Endodermal cell (in vitro differentiated cells): ENCODE data around the gene CFAP61. TPM values are rescaled to one million over a fixed set of nuclear protein-coding genes. Genes with fewer than 3 reads are reported as not detected.
A peak's percentile ranks its signal among the peaks of the same experiment; 100 is the strongest.

Experiments used
- DNase-seq: peaks from one replicate; pipeline ENCODE4 v3.0.0-alpha.2; 2017
- H3K27ac ChIP-seq: 2 replicates; pipeline ENCODE4 v1.5.1; 2013; ENCODE audit warnings: mild to moderate bottlenecking, low read depth, low read length, moderate library complexity
- H3K27me3 ChIP-seq: 2 replicates; pipeline ENCODE4 v1.6.1; 2013; ENCODE audit warnings: mild to moderate bottlenecking, low read length, moderate library complexity; ENCODE audit not compliant: insufficient read depth, control insufficient read depth, poor library complexity, severe bottlenecking
- H3K36me3 ChIP-seq: 2 replicates; pipeline ENCODE4 v1.7.0; 2013; ENCODE audit warnings: mild to moderate bottlenecking, low read length, moderate library complexity; ENCODE audit not compliant: control insufficient read depth, insufficient read depth
- H3K4me1 ChIP-seq: one replicate; pipeline ENCODE4 v1.7.0; 2013; ENCODE audit warnings: low read length; ENCODE audit not compliant: control insufficient read depth, insufficient read depth
- H3K4me3 ChIP-seq: 2 replicates; pipeline ENCODE4 v1.5.1; 2013; ENCODE audit warnings: mild to moderate bottlenecking, low read length, moderate library complexity
- H3K9ac ChIP-seq: 2 replicates; pipeline ENCODE4 v1.6.1; 2013; ENCODE audit warnings: mild to moderate bottlenecking, low read length, moderate library complexity; ENCODE audit not compliant: poor library complexity, severe bottlenecking; ENCODE audit errors: extremely low read depth
- H3K9me3 ChIP-seq: 2 replicates; pipeline ENCODE4 v1.6.1; 2013; ENCODE audit warnings: mild to moderate bottlenecking, low read length, moderate library complexity; ENCODE audit not compliant: control insufficient read depth
- H3K27ac Mint-ChIP-seq: 2 replicates; pipeline ENCODE4 v1.8.0; 2020; ENCODE audit warnings: mixed read lengths
- H3K27me3 Mint-ChIP-seq: 2 replicates; pipeline ENCODE4 v1.8.0; 2021; ENCODE audit warnings: mild to moderate bottlenecking, mixed read lengths; ENCODE audit not compliant: insufficient read depth
- H3K36me3 Mint-ChIP-seq: 2 replicates; pipeline ENCODE4 v1.8.0; 2020; ENCODE audit warnings: low read depth, mixed read lengths
- H3K4me1 Mint-ChIP-seq: 2 replicates; pipeline ENCODE4 v1.8.0; 2020; ENCODE audit warnings: mixed read lengths
- H3K4me3 Mint-ChIP-seq: 2 replicates; pipeline ENCODE4 v1.8.0; 2020; ENCODE audit warnings: mild to moderate bottlenecking, moderate library complexity, mixed read lengths
- H3K9me3 Mint-ChIP-seq: 2 replicates; pipeline ENCODE4 v1.8.0; 2020; ENCODE audit warnings: mild to moderate bottlenecking, mixed read lengths
- WGBS, 2 experiments: methylation state at CpG; one replicate each; pipeline versions ENCODE4 v1.1.5 to v1.1.7; 2013; ENCODE audit warnings: missing lambda C conversion rate in 2 of 2, mixed read lengths in 1 of 2; ENCODE audit not compliant: insufficient coverage in 1 of 2, insufficient read length in 1 of 2; 5-methylcytosine and 5-hydroxymethylcytosine counted together
- total RNA-seq, 2 donors: library from RNA; stranded (reverse); fragmentation: NEBNext Ultra II Directional in 1 of 2; extraction: Animal tissue kit (Norgen Biotek cat#: 25700) in 1 of 2; gene quantifications; 2 replicates in 1 of 2; 3 replicates in 1 of 2; pipeline ENCODE4 v1.2.1, GENCODE V29; 2021
- TF ChIP-seq, protein P1 (sequence below): fragments of 200-600 bp; sonication (generic); conservative IDR thresholded peaks from 2 replicates; pipeline ENCODE4 v1.5.0; 2021; ENCODE audit warnings: antibody characterized with exemption, mild to moderate bottlenecking

CFAP61 gene
- total RNA-seq, 2 donors from 2014 or later = 0.64 to 0.73 TPM

DNA sequence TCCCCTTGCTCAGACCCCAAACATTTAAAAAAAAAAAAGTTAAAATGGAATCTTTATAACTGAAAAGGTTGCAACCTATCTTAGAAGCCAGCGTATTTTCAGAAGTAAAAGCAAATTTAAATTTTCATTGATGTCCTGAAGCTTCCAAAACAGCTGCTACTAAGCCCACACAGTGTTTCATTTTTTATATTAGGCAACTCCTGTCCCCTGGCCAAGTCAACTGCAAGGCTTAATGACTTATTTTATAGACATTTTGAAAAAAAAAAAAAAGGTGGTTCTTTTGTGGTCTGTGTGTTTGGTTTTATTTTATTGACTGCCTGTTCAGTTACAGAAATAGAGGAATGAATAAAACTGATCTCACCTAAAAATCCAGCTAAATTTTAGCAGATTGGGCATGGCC, 13.0 kb downstream of the CFAP61 start:
- Histone ChIP-seq H3K9ac (no peak overlapping the region), H3K27me3 (no peaks in the 10 kb centered on the region), H3K36me3 (no peaks in the 10 kb centered on the region), H3K4me1 (no peaks in the 10 kb centered on the region), H3K4me3 (no peak overlapping the region), H3K9me3 (no peaks in the 10 kb centered on the region), H3K27ac (no peak overlapping the region)
- TF ChIP-seq, protein P1, sequence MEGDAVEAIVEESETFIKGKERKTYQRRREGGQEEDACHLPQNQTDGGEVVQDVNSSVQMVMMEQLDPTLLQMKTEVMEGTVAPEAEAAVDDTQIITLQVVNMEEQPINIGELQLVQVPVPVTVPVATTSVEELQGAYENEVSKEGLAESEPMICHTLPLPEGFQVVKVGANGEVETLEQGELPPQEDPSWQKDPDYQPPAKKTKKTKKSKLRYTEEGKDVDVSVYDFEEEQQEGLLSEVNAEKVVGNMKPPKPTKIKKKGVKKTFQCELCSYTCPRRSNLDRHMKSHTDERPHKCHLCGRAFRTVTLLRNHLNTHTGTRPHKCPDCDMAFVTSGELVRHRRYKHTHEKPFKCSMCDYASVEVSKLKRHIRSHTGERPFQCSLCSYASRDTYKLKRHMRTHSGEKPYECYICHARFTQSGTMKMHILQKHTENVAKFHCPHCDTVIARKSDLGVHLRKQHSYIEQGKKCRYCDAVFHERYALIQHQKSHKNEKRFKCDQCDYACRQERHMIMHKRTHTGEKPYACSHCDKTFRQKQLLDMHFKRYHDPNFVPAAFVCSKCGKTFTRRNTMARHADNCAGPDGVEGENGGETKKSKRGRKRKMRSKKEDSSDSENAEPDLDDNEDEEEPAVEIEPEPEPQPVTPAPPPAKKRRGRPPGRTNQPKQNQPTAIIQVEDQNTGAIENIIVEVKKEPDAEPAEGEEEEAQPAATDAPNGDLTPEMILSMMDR = no peak
- 88 to 89% methylated on average over 1 of the region's 1 CpG for WGBS, 2 experiments
- no peak for DNase-seq
- no peaks in the 10 kb centered on the region for H3K9me3 Mint-ChIP-seq
- no peak overlapping the region for H3K27ac Mint-ChIP-seq
- H3K27me3 Mint-ChIP-seq = peaks cover 8% of the 10 kb centered on the region
- H3K4me1 Mint-ChIP-seq = no peaks in the 10 kb centered on the region
- H3K4me3 Mint-ChIP-seq = no peak overlapping the region
- H3K36me3 Mint-ChIP-seq = no peaks in the 10 kb centered on the region

DNA sequence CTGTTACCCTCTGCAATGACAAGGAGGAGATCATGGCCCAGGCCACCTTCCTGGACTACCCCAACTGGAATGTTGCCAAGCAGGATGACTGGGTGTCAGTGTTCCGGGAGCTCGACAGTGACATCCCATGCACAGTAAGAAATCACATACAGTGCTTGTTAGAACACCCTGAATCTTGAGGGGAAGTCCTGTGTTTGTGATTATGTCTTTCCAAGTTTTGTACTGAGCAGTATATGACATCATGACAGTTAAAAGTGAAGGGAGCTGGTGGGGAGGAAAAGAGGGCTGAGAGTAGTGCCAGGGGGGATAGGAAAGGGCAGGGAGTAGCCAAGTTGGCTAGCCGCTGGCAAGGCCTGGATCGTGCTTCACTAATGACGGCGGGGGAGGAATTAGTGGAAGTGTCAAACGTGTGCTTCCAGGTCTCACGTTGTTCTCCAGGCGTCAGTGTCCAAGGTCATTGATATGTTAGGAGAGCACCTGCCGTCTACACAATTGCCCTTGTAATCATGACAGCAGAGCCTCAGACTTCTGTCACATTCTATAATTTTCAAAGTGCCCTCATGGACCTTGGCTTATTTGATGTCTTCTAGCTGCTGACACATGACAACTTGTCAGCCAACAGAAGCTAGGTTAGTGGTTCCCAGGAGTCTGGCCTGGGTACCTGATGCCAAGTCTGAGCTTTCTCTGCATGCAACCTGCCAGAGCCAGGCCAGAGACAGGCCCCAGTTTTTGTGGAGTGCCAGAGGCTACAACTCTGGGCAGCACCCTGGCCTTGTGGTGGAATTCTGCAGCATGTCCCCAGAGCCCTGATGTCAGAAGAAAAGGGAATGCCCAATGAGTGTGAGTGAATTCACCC, 18.8 kb downstream of the CFAP61 start:
- peaks cover 6% of the 10 kb centered on the region for H3K27me3 Mint-ChIP-seq

DNA sequence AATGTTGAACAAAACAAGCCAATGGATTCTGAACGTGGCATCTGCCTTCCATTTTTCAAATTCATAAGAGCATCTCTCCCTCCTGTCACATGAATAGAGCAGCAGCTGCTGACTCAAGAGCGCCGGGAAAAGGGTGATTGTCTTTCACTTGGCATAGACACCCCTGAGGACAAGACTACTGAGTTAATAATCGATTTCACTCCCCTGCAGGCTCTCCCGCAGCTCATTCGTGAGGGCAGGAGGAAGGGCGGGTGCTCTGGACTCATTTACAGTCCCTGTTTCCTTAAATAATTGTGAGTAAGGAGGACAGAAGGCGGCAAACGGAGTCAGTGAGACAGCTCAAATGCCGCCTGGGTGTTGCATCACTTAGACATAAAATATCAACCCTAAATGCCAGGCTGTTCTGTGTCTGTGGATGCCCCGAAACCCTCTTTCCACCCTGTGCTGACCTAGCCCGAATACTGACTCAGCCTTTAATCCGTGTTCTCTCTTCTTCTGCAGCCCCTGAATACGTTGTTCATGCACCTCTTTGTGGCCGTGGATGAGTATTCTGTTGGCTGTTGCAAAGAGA, 21.6 kb downstream of the CFAP61 start:
- WGBS, 2 experiments = 86 to 88% methylated on average over 11 to 15 of the region's 15 CpGs

More for the DNA sequence above, 18.8 kb downstream of the CFAP61 start:
- no peak for DNase-seq
- Histone ChIP-seq H3K27ac (no peak overlapping the region), H3K9ac (no peak overlapping the region), H3K4me3 (no peak overlapping the region), H3K9me3 (no peaks in the 10 kb centered on the region), H3K27me3 (no peaks in the 10 kb centered on the region), H3K4me1 (no peaks in the 10 kb centered on the region), H3K36me3 (no peaks in the 10 kb centered on the region)
- 79 to 91% methylated on average over 10 of the region's 10 CpGs for WGBS, 2 experiments
- no peaks in the 10 kb centered on the region for H3K36me3 Mint-ChIP-seq
- H3K27ac Mint-ChIP-seq = no peak overlapping the region
- H3K9me3 Mint-ChIP-seq = no peaks in the 10 kb centered on the region
- H3K4me3 Mint-ChIP-seq = no peak overlapping the region
- TF ChIP-seq, protein P1 = no peak
- peaks cover 1% of the 10 kb centered on the region for H3K4me1 Mint-ChIP-seq

More for the DNA sequence above, 21.6 kb downstream of the CFAP61 start:
- Mint-ChIP-seq H3K36me3 (no peaks in the 10 kb centered on the region), H3K27ac (no peak overlapping the region), H3K27me3 (peaks cover 6% of the 10 kb centered on the region), H3K4me1 (peaks cover 8% of the 10 kb centered on the region), H3K4me3 (no peak overlapping the region), H3K9me3 (no peaks in the 10 kb centered on the region)
- TF ChIP-seq, protein P1 = no peak
- DNase-seq = no peak
- H3K4me1 ChIP-seq = no peaks in the 10 kb centered on the region
- H3K9ac ChIP-seq = no peak overlapping the region
- no peaks in the 10 kb centered on the region for H3K27me3 ChIP-seq
- no peaks in the 10 kb centered on the region for H3K36me3 ChIP-seq
- no peak overlapping the region for H3K4me3 ChIP-seq
- peak overlapping the region; percentile 80 for H3K27ac ChIP-seq
- H3K9me3 ChIP-seq = no peaks in the 10 kb centered on the region
